H1 (cell line): Measurements from ENCODE around the gene KCNIP3. TPM values are rescaled to one million over a fixed set of nuclear protein-coding genes. Genes with fewer than 3 reads are reported as not detected.

Experiments
- CTCF ChIA-PET: fragments of 300-600 bp; sonication (Branson Sonifier 250); formaldehyde crosslinking; loops from one replicate; lab custom pipeline; 2021; ENCODE audit not compliant: partially characterized antibody; lab: Charles Lee
- POLR2A ChIA-PET: fragments of 300-600 bp; sonication (Branson Sonifier 250); formaldehyde crosslinking; loops from one replicate; lab custom pipeline; 2021; ENCODE audit warnings: inconsistent platforms; ENCODE audit not compliant: partially characterized antibody; lab: Charles Lee
- DNase-seq, 2 experiments: peaks; one replicate each; pipeline versions ENCODE4 v3.0.0 to v3.0.0-alpha.2; 2010 to 2022; ENCODE audit warnings: low spot score in 2 of 2, low read depth in 1 of 2, mixed read lengths in 1 of 2
- FAIRE-seq: peaks from 2 replicates; lab custom pipeline; 2011; peaks lifted over from hg19 to GRCh38; lab: Jason Lieb, UNC
- H2AFZ ChIP-seq: 2 replicates; pipeline ENCODE4 v1.8.1; 2012; ENCODE audit warnings: low read length, inconsistent platforms
- H2AK5ac ChIP-seq: 2 replicates; pipeline ENCODE4 v1.6.1; 2013; ENCODE audit warnings: low read depth, low read length
- H2BK120ac ChIP-seq: replicated peaks from 2 replicates; pipeline ENCODE3; 2013; ENCODE audit warnings: low read depth, low read length, inconsistent platforms
- H2BK12ac ChIP-seq: 2 replicates; pipeline ENCODE4 v1.6.1; 2013; ENCODE audit warnings: low read depth, low read length
- H2BK15ac ChIP-seq: 2 replicates; pipeline ENCODE4 v1.6.1; 2013; ENCODE audit warnings: low read length
- H2BK20ac ChIP-seq: 2 replicates; pipeline ENCODE4 v1.6.1; 2013; ENCODE audit warnings: low read length
- H2BK5ac ChIP-seq: 2 replicates; pipeline ENCODE4 v1.6.1; 2013; ENCODE audit warnings: low read depth, low read length
- H3K14ac ChIP-seq: 2 replicates; pipeline ENCODE4 v1.6.1; 2013; ENCODE audit warnings: inconsistent platforms; ENCODE audit not compliant: insufficient read length
- H3K18ac ChIP-seq: 2 replicates; pipeline ENCODE4 v1.6.1; 2013; ENCODE audit warnings: low read length; ENCODE audit errors: extremely low read depth
- H3K23ac ChIP-seq: 2 replicates; pipeline ENCODE4 v1.6.1; 2013; ENCODE audit warnings: inconsistent platforms; ENCODE audit not compliant: insufficient read length
- H3K23me2 ChIP-seq: 2 replicates; pipeline ENCODE4 v1.6.1; 2013; ENCODE audit warnings: low read depth, low read length
- H3K27ac ChIP-seq: 2 replicates; pipeline ENCODE4 v1.6.1; 2011; ENCODE audit warnings: low read depth, low read length, inconsistent platforms
- H3K27me3 ChIP-seq, 4 experiments: replicated peaks in 1 of 4; 1 replicate in 1 of 4; 2 replicates in 3 of 4; pipeline versions ENCODE4 v1.6.1 to v1.8.1; 2011 to 2013; ENCODE audit warnings: low read length in 3 of 4, mild to moderate bottlenecking in 3 of 4, inconsistent platforms in 2 of 4, mixed read lengths in 2 of 4, moderate library complexity in 1 of 4; ENCODE audit not compliant: control insufficient read depth in 3 of 4, insufficient read depth in 3 of 4; ENCODE audit errors: extremely low read depth in 1 of 4
- H3K36me3 ChIP-seq, 4 experiments: 2 replicates each; pipeline versions ENCODE4 v1.6.1 to v1.8.1; 2011 to 2013; ENCODE audit warnings: mild to moderate bottlenecking in 4 of 4, low read length in 3 of 4, moderate library complexity in 2 of 4, control low read depth in 1 of 4, inconsistent platforms in 1 of 4; ENCODE audit not compliant: insufficient read depth in 4 of 4, control insufficient read depth in 2 of 4
- H3K4ac ChIP-seq: replicated peaks from 2 replicates; pipeline ENCODE3; 2013; ENCODE audit warnings: low read length, low read depth, mixed read lengths, inconsistent platforms; ENCODE audit not compliant: insufficient read length
- H3K4me1 ChIP-seq, 4 experiments: replicated peaks in 1 of 4; 1 replicate in 1 of 4; 2 replicates in 3 of 4; pipeline versions ENCODE4 v1.6.1 to v1.8.1; 2011 to 2013; ENCODE audit warnings: low read length in 3 of 4, inconsistent platforms in 2 of 4, mixed read lengths in 1 of 4; ENCODE audit not compliant: insufficient read depth in 4 of 4, control insufficient read depth in 3 of 4
- H3K4me2 ChIP-seq, 2 experiments: 2 replicates each; pipeline versions ENCODE4 v1.6.1 to v1.8.1; 2011 to 2013; ENCODE audit warnings: low read depth in 2 of 2, low read length in 2 of 2, control low read depth in 1 of 2, inconsistent platforms in 1 of 2, mild to moderate bottlenecking in 1 of 2; ENCODE audit not compliant: insufficient read depth in 1 of 2
- H3K4me3 ChIP-seq, 4 experiments: fragments of 200-600, 300-600 bp in 1 of 4; sonication (generic), shearing (Covaris generic), sonication (Bioruptor Twin) in 1 of 4; 2 replicates each; pipeline versions ENCODE4 v1.5.1 to v1.8.1; 2011 to 2016; ENCODE audit warnings: low read length in 4 of 4, low read depth in 3 of 4, control low read depth in 2 of 4, inconsistent platforms in 2 of 4, mild to moderate bottlenecking in 2 of 4, mixed read lengths in 1 of 4, moderate library complexity in 1 of 4; ENCODE audit not compliant: insufficient read depth in 2 of 4; ENCODE audit errors: extremely low read depth in 1 of 4
- H3K56ac ChIP-seq: replicated peaks from 2 replicates; pipeline ENCODE3; 2013; ENCODE audit warnings: low read depth, mild to moderate bottlenecking, mixed read lengths, low read length, inconsistent platforms; ENCODE audit not compliant: insufficient read length
- H3K79me1 ChIP-seq: 2 replicates; pipeline ENCODE4 v1.6.1; 2013; ENCODE audit warnings: low read depth, low read length, control low read depth
- H3K79me2 ChIP-seq, 2 experiments: 2 replicates each; pipeline versions ENCODE4 v1.6.1 to v1.8.1; 2012 to 2013; ENCODE audit warnings: low read length in 2 of 2, mild to moderate bottlenecking in 2 of 2, inconsistent platforms in 1 of 2; ENCODE audit not compliant: insufficient read depth in 2 of 2, control insufficient read depth in 1 of 2
- H3K9ac ChIP-seq, 4 experiments: replicated peaks in 1 of 4; 1 replicate in 1 of 4; 2 replicates in 3 of 4; pipeline versions ENCODE4 v1.6.1 to v1.8.1; 2011 to 2013; ENCODE audit warnings: low read depth in 3 of 4, low read length in 3 of 4, control low read depth in 2 of 4, mild to moderate bottlenecking in 2 of 4, moderate library complexity in 2 of 4, inconsistent platforms in 1 of 4; ENCODE audit errors: extremely low read depth in 1 of 4
- H3K9me3 ChIP-seq, 2 experiments: 2 replicates each; pipeline versions ENCODE4 v1.6.1 to v1.8.1; 2012 to 2013; ENCODE audit warnings: mild to moderate bottlenecking in 2 of 2, moderate library complexity in 2 of 2, control low read depth in 1 of 2, inconsistent platforms in 1 of 2, low read depth in 1 of 2, low read length in 1 of 2, mixed read lengths in 1 of 2; ENCODE audit not compliant: insufficient read depth in 2 of 2
- H4K20me1 ChIP-seq, 2 experiments: replicated peaks in 1 of 2; 2 replicates each; pipeline versions ENCODE3 to v1.8.1; 2011 to 2013; ENCODE audit warnings: inconsistent platforms in 2 of 2, low read length in 2 of 2, mild to moderate bottlenecking in 1 of 2; ENCODE audit not compliant: insufficient read depth in 2 of 2, control insufficient read depth in 1 of 2
- H4K5ac ChIP-seq: 2 replicates; pipeline ENCODE4 v1.6.1; 2013; ENCODE audit warnings: low read length, low read depth, mixed read lengths, inconsistent platforms; ENCODE audit not compliant: insufficient read length
- H4K8ac ChIP-seq: 2 replicates; pipeline ENCODE4 v1.8.0; 2013; ENCODE audit warnings: mild to moderate bottlenecking, moderate library complexity, low read length, inconsistent platforms; ENCODE audit not compliant: insufficient read depth; ENCODE audit errors: extremely low read depth
- H4K91ac ChIP-seq: replicated peaks from 2 replicates; pipeline ENCODE3; 2013; ENCODE audit warnings: low read length, mixed read lengths, inconsistent platforms; ENCODE audit not compliant: insufficient read length
- ATF2 ChIP-seq: IDR thresholded peaks from 2 replicates; pipeline ENCODE4 v1.6.1; 2012; ENCODE audit warnings: low read length, inconsistent platforms
- CHD1 ChIP-seq: IDR thresholded peaks from 2 replicates; pipeline ENCODE4 v1.6.1; 2012; ENCODE audit warnings: low read depth, low read length, improper control_type of control experiment
- EGR1 ChIP-seq: IDR thresholded peaks from 2 replicates; pipeline ENCODE4 v1.6.1; 2011; ENCODE audit warnings: low read depth, low read length, borderline replicate concordance
- GABPA ChIP-seq: IDR thresholded peaks from 2 replicates; pipeline ENCODE4 v1.6.1; 2011; ENCODE audit warnings: mild to moderate bottlenecking, low read length, moderate library complexity, borderline replicate concordance; ENCODE audit not compliant: insufficient read depth
- MAFK ChIP-seq: IDR thresholded peaks from 2 replicates; pipeline ENCODE4 v1.6.1; 2012; ENCODE audit warnings: low read depth, mild to moderate bottlenecking, improper control_type of control experiment, low read length
- MAX ChIP-seq: IDR thresholded peaks from 2 replicates; pipeline ENCODE4 v1.6.1; 2012; ENCODE audit warnings: inconsistent platforms
- PHF8 ChIP-seq: fragments of 200-600 bp; sonication (generic); conservative IDR thresholded peaks from 2 replicates; pipeline ENCODE4 v1.7.1; 2012; ENCODE audit warnings: low read depth, mild to moderate bottlenecking, inconsistent platforms, low read length, moderate library complexity
- SIRT6 ChIP-seq: IDR thresholded peaks from one replicate; pipeline ENCODE4 v1.7.1; 2012; ENCODE audit warnings: low read length, inconsistent platforms
- SIX5 ChIP-seq: IDR thresholded peaks from 2 replicates; pipeline ENCODE4 v1.6.1; 2011; ENCODE audit warnings: mild to moderate bottlenecking, low read depth, low read length
- SP4 ChIP-seq: IDR thresholded peaks from 2 replicates; pipeline ENCODE4 v1.6.1; 2012; ENCODE audit warnings: low read length, inconsistent platforms
- SRF ChIP-seq: IDR thresholded peaks from 2 replicates; pipeline ENCODE4 v1.6.1; 2011; ENCODE audit warnings: mild to moderate bottlenecking, low read depth, low read length, moderate library complexity
- TBP ChIP-seq: IDR thresholded peaks from 2 replicates; pipeline ENCODE4 v1.6.1; 2011; ENCODE audit warnings: low read depth, low read length, improper control_type of control experiment
- WGBS, 2 experiments: shearing (Covaris generic) in 1 of 2; methylation state at CpG; one replicate each; pipeline versions ENCODE4 v1.1.6 to v1.1.7; 2013 to 2015; ENCODE audit warnings: low lambda C conversion rate in 2 of 2, mixed read lengths in 2 of 2, inconsistent platforms in 1 of 2, low coverage in 1 of 2, missing lambda C conversion rate in 1 of 2; ENCODE audit not compliant: insufficient replicate concordance in 2 of 2, insufficient coverage in 1 of 2, insufficient read length in 1 of 2; ENCODE audit errors: extremely low coverage in 1 of 2, missing lambda C conversion rate in 1 of 2; 5-methylcytosine and 5-hydroxymethylcytosine counted together
- polyA plus RNA-seq, 7 experiments: library from polyadenylated mRNA; depleted of rRNA in 3 of 7; stranded (reverse) in 5 of 7; unstranded in 2 of 7; fragments of >200 nt in 5 of 7; fragments of 200-250 nt in 2 of 7; gene quantifications; 1 replicate in 5 of 7; 2 replicates in 1 of 7; 4 replicates in 1 of 7; pipeline versions ENCODE4 v1.2.1 to v1.2.3, GENCODE V29; 2011 to 2013; ENCODE audit warnings: missing spikeins in 2 of 7, mixed read lengths in 2 of 7
- total RNA-seq: library from RNA; stranded (reverse); fragmentation: NEBNext Ultra II Directional; extraction: Animal tissue kit (Norgen Biotek cat#: 25700); gene quantifications from 2 replicates; pipeline ENCODE4 v1.2.1, GENCODE V29; 2021

KCNIP3 gene
- total and polyA plus RNA-seq, 2 of the 8 experiments (the other 6 are each of a cell fraction or from before 2014, with no cell fraction given) = 0.33 to 1.9 TPM

GRCh38 chr2:95374451-95374920, 77.3 kb downstream of the KCNIP3 start:
- H2BK120ac ChIP-seq = no peak overlapping the region
- peaks cover 0 to 6% (median 0%) of the 10 kb centered on the region in 4 experiments; a peak in 1 of 7 replicates for H3K4me1 ChIP-seq
- H2BK5ac ChIP-seq = no peak overlapping the region
- ChIA-PET CTCF (no interaction called here), POLR2A (no interaction called here)
- H3K27ac ChIP-seq = no peak overlapping the region
- 84% methylated on average over 5 of the region's 11 CpGs; no CpG with 5 or more reads in 1 of the 2 experiments for WGBS, 2 experiments
- peaks cover 53 to 81% of the 10 kb centered on the region in 2 experiments for H3K9me3 ChIP-seq
- DNase-seq (no peak), FAIRE-seq (no peak)
- no peaks in the 10 kb centered on the region for H4K20me1 ChIP-seq
- H3K27me3 ChIP-seq = no peaks in the 10 kb centered on the region
- no peak overlapping the region for H3K4me2 ChIP-seq
- H2BK20ac ChIP-seq = no peak overlapping the region
- no peak overlapping the region for H3K4ac ChIP-seq
- H3K9ac ChIP-seq = no peak overlapping the region
- TF ChIP-seq PHF8 (no peak), GABPA (no peak), SIX5 (no peak), SRF (no peak), ATF2 (no peak), EGR1 (no peak), CHD1 (no peak), TBP (no peak), SIRT6 (no peak), SP4 (no peak), MAX (no peak), MAFK (no peak)
- H3K23ac ChIP-seq = no peak overlapping the region
- H3K4me3 ChIP-seq = no peak overlapping the region
- no peaks in the 10 kb centered on the region for H3K79me1 ChIP-seq
- no peak overlapping the region for H2BK15ac ChIP-seq
- H3K36me3 ChIP-seq = no peaks in the 10 kb centered on the region
- H2AK5ac ChIP-seq = no peak overlapping the region
- H4K5ac ChIP-seq = no peak overlapping the region
- H3K14ac ChIP-seq = no peak overlapping the region
- no peaks in the 10 kb centered on the region for H3K23me2 ChIP-seq
- H3K56ac ChIP-seq = no peak overlapping the region
- no peak overlapping the region for H2AFZ ChIP-seq
- no peaks in the 10 kb centered on the region for H3K79me2 ChIP-seq
- H3K18ac ChIP-seq = no peak overlapping the region
- H4K8ac ChIP-seq = peak overlapping the region; percentile 46; the same call in 1 of the 2 replicates
- H4K91ac ChIP-seq = no peak overlapping the region
- H2BK12ac ChIP-seq = no peak overlapping the region
